H1 (cell line): ENCODE measurements around the gene FAS. TPM values are rescaled to one million over a fixed set of nuclear protein-coding genes. Genes with fewer than 3 reads are reported as not detected.

Source experiments
- CTCF ChIA-PET: fragments of 300-600 bp; sonication (Branson Sonifier 250); formaldehyde crosslinking; loops from one replicate; lab custom pipeline; 2021; ENCODE audit not compliant: partially characterized antibody; lab: Charles Lee
- POLR2A ChIA-PET: fragments of 300-600 bp; sonication (Branson Sonifier 250); formaldehyde crosslinking; loops from one replicate; lab custom pipeline; 2021; ENCODE audit warnings: inconsistent platforms; ENCODE audit not compliant: partially characterized antibody; lab: Charles Lee
- DNase-seq, 2 experiments: peaks; one replicate each; pipeline versions ENCODE4 v3.0.0 to v3.0.0-alpha.2; 2010 to 2022; ENCODE audit warnings: low spot score in 2 of 2, low read depth in 1 of 2, mixed read lengths in 1 of 2
- FAIRE-seq: peaks from 2 replicates; lab custom pipeline; 2011; peaks lifted over from hg19 to GRCh38; lab: Jason Lieb, UNC
- H2AFZ ChIP-seq: 2 replicates; pipeline ENCODE4 v1.8.1; 2012; ENCODE audit warnings: low read length, inconsistent platforms
- H2AK5ac ChIP-seq: 2 replicates; pipeline ENCODE4 v1.6.1; 2013; ENCODE audit warnings: low read depth, low read length
- H2BK120ac ChIP-seq: replicated peaks from 2 replicates; pipeline ENCODE3; 2013; ENCODE audit warnings: low read depth, low read length, inconsistent platforms
- H2BK12ac ChIP-seq: 2 replicates; pipeline ENCODE4 v1.6.1; 2013; ENCODE audit warnings: low read depth, low read length
- H2BK15ac ChIP-seq: 2 replicates; pipeline ENCODE4 v1.6.1; 2013; ENCODE audit warnings: low read length
- H2BK20ac ChIP-seq: 2 replicates; pipeline ENCODE4 v1.6.1; 2013; ENCODE audit warnings: low read length
- H2BK5ac ChIP-seq: 2 replicates; pipeline ENCODE4 v1.6.1; 2013; ENCODE audit warnings: low read depth, low read length
- H3K14ac ChIP-seq: 2 replicates; pipeline ENCODE4 v1.6.1; 2013; ENCODE audit warnings: inconsistent platforms; ENCODE audit not compliant: insufficient read length
- H3K18ac ChIP-seq: 2 replicates; pipeline ENCODE4 v1.6.1; 2013; ENCODE audit warnings: low read length; ENCODE audit errors: extremely low read depth
- H3K23ac ChIP-seq: 2 replicates; pipeline ENCODE4 v1.6.1; 2013; ENCODE audit warnings: inconsistent platforms; ENCODE audit not compliant: insufficient read length
- H3K23me2 ChIP-seq: 2 replicates; pipeline ENCODE4 v1.6.1; 2013; ENCODE audit warnings: low read depth, low read length
- H3K27ac ChIP-seq: 2 replicates; pipeline ENCODE4 v1.6.1; 2011; ENCODE audit warnings: low read depth, low read length, inconsistent platforms
- H3K27me3 ChIP-seq, 4 experiments: replicated peaks in 1 of 4; 1 replicate in 1 of 4; 2 replicates in 3 of 4; pipeline versions ENCODE4 v1.6.1 to v1.8.1; 2011 to 2013; ENCODE audit warnings: low read length in 3 of 4, mild to moderate bottlenecking in 3 of 4, inconsistent platforms in 2 of 4, mixed read lengths in 2 of 4, moderate library complexity in 1 of 4; ENCODE audit not compliant: control insufficient read depth in 3 of 4, insufficient read depth in 3 of 4; ENCODE audit errors: extremely low read depth in 1 of 4
- H3K36me3 ChIP-seq, 4 experiments: 2 replicates each; pipeline versions ENCODE4 v1.6.1 to v1.8.1; 2011 to 2013; ENCODE audit warnings: mild to moderate bottlenecking in 4 of 4, low read length in 3 of 4, moderate library complexity in 2 of 4, control low read depth in 1 of 4, inconsistent platforms in 1 of 4; ENCODE audit not compliant: insufficient read depth in 4 of 4, control insufficient read depth in 2 of 4
- H3K4ac ChIP-seq: replicated peaks from 2 replicates; pipeline ENCODE3; 2013; ENCODE audit warnings: low read length, low read depth, mixed read lengths, inconsistent platforms; ENCODE audit not compliant: insufficient read length
- H3K4me1 ChIP-seq, 4 experiments: replicated peaks in 1 of 4; 1 replicate in 1 of 4; 2 replicates in 3 of 4; pipeline versions ENCODE4 v1.6.1 to v1.8.1; 2011 to 2013; ENCODE audit warnings: low read length in 3 of 4, inconsistent platforms in 2 of 4, mixed read lengths in 1 of 4; ENCODE audit not compliant: insufficient read depth in 4 of 4, control insufficient read depth in 3 of 4
- H3K4me2 ChIP-seq, 2 experiments: 2 replicates each; pipeline versions ENCODE4 v1.6.1 to v1.8.1; 2011 to 2013; ENCODE audit warnings: low read depth in 2 of 2, low read length in 2 of 2, control low read depth in 1 of 2, inconsistent platforms in 1 of 2, mild to moderate bottlenecking in 1 of 2; ENCODE audit not compliant: insufficient read depth in 1 of 2
- H3K4me3 ChIP-seq, 4 experiments: fragments of 200-600, 300-600 bp in 1 of 4; sonication (generic), shearing (Covaris generic), sonication (Bioruptor Twin) in 1 of 4; 2 replicates each; pipeline versions ENCODE4 v1.5.1 to v1.8.1; 2011 to 2016; ENCODE audit warnings: low read length in 4 of 4, low read depth in 3 of 4, control low read depth in 2 of 4, inconsistent platforms in 2 of 4, mild to moderate bottlenecking in 2 of 4, mixed read lengths in 1 of 4, moderate library complexity in 1 of 4; ENCODE audit not compliant: insufficient read depth in 2 of 4; ENCODE audit errors: extremely low read depth in 1 of 4
- H3K56ac ChIP-seq: replicated peaks from 2 replicates; pipeline ENCODE3; 2013; ENCODE audit warnings: low read depth, mild to moderate bottlenecking, mixed read lengths, low read length, inconsistent platforms; ENCODE audit not compliant: insufficient read length
- H3K79me1 ChIP-seq: 2 replicates; pipeline ENCODE4 v1.6.1; 2013; ENCODE audit warnings: low read depth, low read length, control low read depth
- H3K79me2 ChIP-seq, 2 experiments: 2 replicates each; pipeline versions ENCODE4 v1.6.1 to v1.8.1; 2012 to 2013; ENCODE audit warnings: low read length in 2 of 2, mild to moderate bottlenecking in 2 of 2, inconsistent platforms in 1 of 2; ENCODE audit not compliant: insufficient read depth in 2 of 2, control insufficient read depth in 1 of 2
- H3K9ac ChIP-seq, 4 experiments: replicated peaks in 1 of 4; 1 replicate in 1 of 4; 2 replicates in 3 of 4; pipeline versions ENCODE4 v1.6.1 to v1.8.1; 2011 to 2013; ENCODE audit warnings: low read depth in 3 of 4, low read length in 3 of 4, control low read depth in 2 of 4, mild to moderate bottlenecking in 2 of 4, moderate library complexity in 2 of 4, inconsistent platforms in 1 of 4; ENCODE audit errors: extremely low read depth in 1 of 4
- H3K9me3 ChIP-seq, 2 experiments: 2 replicates each; pipeline versions ENCODE4 v1.6.1 to v1.8.1; 2012 to 2013; ENCODE audit warnings: mild to moderate bottlenecking in 2 of 2, moderate library complexity in 2 of 2, control low read depth in 1 of 2, inconsistent platforms in 1 of 2, low read depth in 1 of 2, low read length in 1 of 2, mixed read lengths in 1 of 2; ENCODE audit not compliant: insufficient read depth in 2 of 2
- H4K20me1 ChIP-seq, 2 experiments: replicated peaks in 1 of 2; 2 replicates each; pipeline versions ENCODE3 to v1.8.1; 2011 to 2013; ENCODE audit warnings: inconsistent platforms in 2 of 2, low read length in 2 of 2, mild to moderate bottlenecking in 1 of 2; ENCODE audit not compliant: insufficient read depth in 2 of 2, control insufficient read depth in 1 of 2
- H4K5ac ChIP-seq: 2 replicates; pipeline ENCODE4 v1.6.1; 2013; ENCODE audit warnings: low read length, low read depth, mixed read lengths, inconsistent platforms; ENCODE audit not compliant: insufficient read length
- H4K8ac ChIP-seq: 2 replicates; pipeline ENCODE4 v1.8.0; 2013; ENCODE audit warnings: mild to moderate bottlenecking, moderate library complexity, low read length, inconsistent platforms; ENCODE audit not compliant: insufficient read depth; ENCODE audit errors: extremely low read depth
- H4K91ac ChIP-seq: replicated peaks from 2 replicates; pipeline ENCODE3; 2013; ENCODE audit warnings: low read length, mixed read lengths, inconsistent platforms; ENCODE audit not compliant: insufficient read length
- BRCA1 ChIP-seq: IDR thresholded peaks from 2 replicates; pipeline ENCODE4 v1.6.1; 2012; ENCODE audit warnings: low read depth, low read length, improper control_type of control experiment
- CBX5 ChIP-seq: fragments of 300-800, 300-1000 bp; sonication (generic); IDR thresholded peaks from 2 replicates; pipeline ENCODE4 v1.7.1; 2016; ENCODE audit warnings: antibody characterized with exemption, low read length, low read depth
- CEBPB ChIP-seq: IDR thresholded peaks from 2 replicates; pipeline ENCODE4 v1.6.1; 2012; ENCODE audit warnings: low read depth, low read length
- CHD2 ChIP-seq: IDR thresholded peaks from 2 replicates; pipeline ENCODE4 v1.6.1; 2012; ENCODE audit warnings: low read length, improper control_type of control experiment
- EGR1 ChIP-seq: IDR thresholded peaks from 2 replicates; pipeline ENCODE4 v1.6.1; 2011; ENCODE audit warnings: low read depth, low read length, borderline replicate concordance
- HDAC6 ChIP-seq: IDR thresholded peaks from one replicate; pipeline ENCODE4 v1.7.1; 2012; ENCODE audit warnings: low read depth, mild to moderate bottlenecking, inconsistent platforms, low read length, moderate library complexity
- JUN ChIP-seq: IDR thresholded peaks from 2 replicates; pipeline ENCODE4 v1.6.1; 2011; ENCODE audit warnings: low read depth, mild to moderate bottlenecking, improper control_type of control experiment, low read length
- KDM4A ChIP-seq: IDR thresholded peaks from one replicate; pipeline ENCODE4 v1.7.1; 2012; ENCODE audit warnings: low read depth, mild to moderate bottlenecking, moderate library complexity, low read length, inconsistent platforms; ENCODE audit not compliant: severe bottlenecking
- NRF1 ChIP-seq: IDR thresholded peaks from 2 replicates; pipeline ENCODE4 v1.6.1; 2011; ENCODE audit warnings: mild to moderate bottlenecking, low read depth, low read length, improper control_type of control experiment
- POLR2A ChIP-seq, 2 experiments: IDR thresholded peaks; 1 replicate in 1 of 2; 2 replicates in 1 of 2; pipeline ENCODE4 v1.6.1; 2011; ENCODE audit warnings: low read depth in 2 of 2, low read length in 2 of 2, mild to moderate bottlenecking in 2 of 2; ENCODE audit errors: control extremely low read depth in 1 of 2
- SIRT6 ChIP-seq: IDR thresholded peaks from one replicate; pipeline ENCODE4 v1.7.1; 2012; ENCODE audit warnings: low read length, inconsistent platforms
- TCF12 ChIP-seq: IDR thresholded peaks from 2 replicates; pipeline ENCODE4 v1.6.1; 2011; ENCODE audit warnings: low read depth, mild to moderate bottlenecking, low read length
- YY1 ChIP-seq: IDR thresholded peaks from 2 replicates; pipeline ENCODE4 v1.6.1; 2011; ENCODE audit warnings: low read depth, mild to moderate bottlenecking, low read length
- WGBS, 2 experiments: shearing (Covaris generic) in 1 of 2; methylation state at CpG; one replicate each; pipeline versions ENCODE4 v1.1.6 to v1.1.7; 2013 to 2015; ENCODE audit warnings: low lambda C conversion rate in 2 of 2, mixed read lengths in 2 of 2, inconsistent platforms in 1 of 2, low coverage in 1 of 2, missing lambda C conversion rate in 1 of 2; ENCODE audit not compliant: insufficient replicate concordance in 2 of 2, insufficient coverage in 1 of 2, insufficient read length in 1 of 2; ENCODE audit errors: extremely low coverage in 1 of 2, missing lambda C conversion rate in 1 of 2; 5-methylcytosine and 5-hydroxymethylcytosine counted together
- polyA plus RNA-seq, 7 experiments: library from polyadenylated mRNA; depleted of rRNA in 3 of 7; stranded (reverse) in 5 of 7; unstranded in 2 of 7; fragments of >200 nt in 5 of 7; fragments of 200-250 nt in 2 of 7; gene quantifications; 1 replicate in 5 of 7; 2 replicates in 1 of 7; 4 replicates in 1 of 7; pipeline versions ENCODE4 v1.2.1 to v1.2.3, GENCODE V29; 2011 to 2013; ENCODE audit warnings: missing spikeins in 2 of 7, mixed read lengths in 2 of 7
- total RNA-seq: library from RNA; stranded (reverse); fragmentation: NEBNext Ultra II Directional; extraction: Animal tissue kit (Norgen Biotek cat#: 25700); gene quantifications from 2 replicates; pipeline ENCODE4 v1.2.1, GENCODE V29; 2021
- TF ChIP-seq, protein P1 (sequence below), 3 experiments: IDR thresholded peaks; 1 replicate in 2 of 3; 2 replicates in 1 of 3; pipeline versions ENCODE4 v1.5.1 to v1.6.1; 2011; ENCODE audit warnings: low read length in 3 of 3, mild to moderate bottlenecking in 3 of 3, inconsistent platforms in 2 of 3, low read depth in 1 of 3, moderate library complexity in 1 of 3; ENCODE audit not compliant: insufficient read depth in 1 of 3; ENCODE audit errors: control extremely low read depth in 1 of 3

The FAS gene
- total and polyA plus RNA-seq, 2 of the 8 experiments (the other 6 are each of a cell fraction or from before 2014, with no cell fraction given) = 4.0 to 6.7 TPM

DNA sequence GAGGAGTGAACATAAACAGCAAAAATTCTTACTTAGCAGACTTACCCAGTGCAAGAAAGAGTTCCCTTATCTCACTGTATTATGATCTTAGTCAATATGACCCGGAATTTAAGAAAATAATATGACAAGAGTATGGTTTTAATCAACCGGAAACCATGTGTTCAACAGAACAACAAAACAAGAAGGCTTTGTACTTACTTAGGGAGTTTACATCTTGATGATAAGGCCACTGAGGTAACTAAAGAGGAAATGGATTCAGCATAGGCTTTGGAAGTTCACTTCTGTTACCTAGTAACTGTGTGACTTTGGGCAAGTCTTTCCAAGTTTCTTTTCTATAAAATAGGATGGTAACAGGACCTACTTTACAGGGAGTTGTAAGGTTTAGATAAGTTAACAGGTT lies 7.4 kb upstream of the FAS start:
- H3K56ac ChIP-seq = no peak overlapping the region
- no peak overlapping the region for H2AK5ac ChIP-seq
- no peak overlapping the region for H2BK15ac ChIP-seq
- H3K79me1 ChIP-seq = no peaks in the 10 kb centered on the region
- no peak overlapping the region for H2BK20ac ChIP-seq
- ChIA-PET CTCF (interaction anchor here (1.2 to 2.9 kb wide), 5 partner anchors 8 to 255 kb away, joined by 3 to 12 read pairs (median 7); partner anchors contain the start of gene FAS), POLR2A (no interaction called here)
- no peak overlapping the region for H3K18ac ChIP-seq
- H4K20me1 ChIP-seq = no peaks in the 10 kb centered on the region
- 90% methylated on average over 2 of the region's 2 CpGs; no CpG with 5 or more reads in 1 of the 2 experiments for WGBS, 2 experiments
- peaks cover 0 to 4% (median 0%) of the 10 kb centered on the region in 4 experiments; a peak in 1 of 7 replicates for H3K4me1 ChIP-seq
- no peak for FAIRE-seq
- H3K4me3 ChIP-seq = no peak overlapping the region
- no peak overlapping the region for H4K8ac ChIP-seq
- no peak overlapping the region for H3K4ac ChIP-seq
- H4K91ac ChIP-seq = no peak overlapping the region
- H2BK5ac ChIP-seq = no peak overlapping the region
- no peaks in the 10 kb centered on the region for H3K36me3 ChIP-seq
- H4K5ac ChIP-seq = no peak overlapping the region
- no peak overlapping the region for H3K23ac ChIP-seq
- DNase-seq = no peak
- no peaks in the 10 kb centered on the region for H3K79me2 ChIP-seq
- no peak overlapping the region for H2AFZ ChIP-seq
- H3K4me2 ChIP-seq = no peak overlapping the region
- H2BK120ac ChIP-seq = no peak overlapping the region
- H2BK12ac ChIP-seq = no peak overlapping the region
- H3K27ac ChIP-seq = no peak overlapping the region
- H3K23me2 ChIP-seq = no peaks in the 10 kb centered on the region
- H3K27me3 ChIP-seq = no peaks in the 10 kb centered on the region
- no peak overlapping the region for H3K9ac ChIP-seq
- H3K9me3 ChIP-seq = no peaks in the 10 kb centered on the region
- no peak overlapping the region for H3K14ac ChIP-seq
- TF ChIP-seq KDM4A = no peak
- no peak for TF ChIP-seq BRCA1
- no peak for TF ChIP-seq CBX5
- TF ChIP-seq CEBPB = no peak
- no peak for TF ChIP-seq CHD2
- TF ChIP-seq POLR2A (IDR thresholded peaks at IDR 0.05; ENCODE audit: control extremely low read depth in 1 of 2, low read depth in 2 of 2, low read length in 2 of 2) = no peak
- TF ChIP-seq SIRT6 = no peak
- TF ChIP-seq TCF12 = no peak
- no peak for TF ChIP-seq YY1
- TF ChIP-seq EGR1 = no peak
- TF ChIP-seq, protein P1, sequence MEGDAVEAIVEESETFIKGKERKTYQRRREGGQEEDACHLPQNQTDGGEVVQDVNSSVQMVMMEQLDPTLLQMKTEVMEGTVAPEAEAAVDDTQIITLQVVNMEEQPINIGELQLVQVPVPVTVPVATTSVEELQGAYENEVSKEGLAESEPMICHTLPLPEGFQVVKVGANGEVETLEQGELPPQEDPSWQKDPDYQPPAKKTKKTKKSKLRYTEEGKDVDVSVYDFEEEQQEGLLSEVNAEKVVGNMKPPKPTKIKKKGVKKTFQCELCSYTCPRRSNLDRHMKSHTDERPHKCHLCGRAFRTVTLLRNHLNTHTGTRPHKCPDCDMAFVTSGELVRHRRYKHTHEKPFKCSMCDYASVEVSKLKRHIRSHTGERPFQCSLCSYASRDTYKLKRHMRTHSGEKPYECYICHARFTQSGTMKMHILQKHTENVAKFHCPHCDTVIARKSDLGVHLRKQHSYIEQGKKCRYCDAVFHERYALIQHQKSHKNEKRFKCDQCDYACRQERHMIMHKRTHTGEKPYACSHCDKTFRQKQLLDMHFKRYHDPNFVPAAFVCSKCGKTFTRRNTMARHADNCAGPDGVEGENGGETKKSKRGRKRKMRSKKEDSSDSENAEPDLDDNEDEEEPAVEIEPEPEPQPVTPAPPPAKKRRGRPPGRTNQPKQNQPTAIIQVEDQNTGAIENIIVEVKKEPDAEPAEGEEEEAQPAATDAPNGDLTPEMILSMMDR (IDR thresholded peaks at IDR 0.05; ENCODE audit: control extremely low read depth in 1 of 3, insufficient read depth in 1 of 3, low read depth in 1 of 3, low read length in 3 of 3) = no peak
- no peak for TF ChIP-seq NRF1
- no peak for TF ChIP-seq HDAC6
- TF ChIP-seq JUN = no peak
